Osteoblast (primary cell): ENCODE measurements around the gene MRNIP. TPM values are rescaled to one million over a fixed set of nuclear protein-coding genes. Genes with fewer than 3 reads are reported as not detected.

Source experiments
- DNase-seq: peaks from one replicate; pipeline ENCODE4 v3.0.0; 2011; ENCODE audit warnings: low spot score, mixed read lengths; ENCODE audit not compliant: insufficient read length; ENCODE audit errors: missing footprints
- H2AFZ ChIP-seq: 2 replicates; pipeline ENCODE4 v1.6.0; 2011; ENCODE audit warnings: mild to moderate bottlenecking, low read length
- H3K27ac ChIP-seq: 2 replicates; pipeline ENCODE4 v1.5.1; 2011; ENCODE audit warnings: mild to moderate bottlenecking, low read depth, low read length, moderate library complexity
- H3K27me3 ChIP-seq: 2 replicates; pipeline ENCODE4 v1.6.0; 2012; ENCODE audit warnings: mild to moderate bottlenecking, control low read depth, inconsistent platforms, low read length, moderate library complexity; ENCODE audit not compliant: insufficient read depth
- H3K36me3 ChIP-seq: 2 replicates; pipeline ENCODE4 v1.5.1; 2011; ENCODE audit warnings: mild to moderate bottlenecking, low read length, control low read depth, moderate library complexity; ENCODE audit not compliant: insufficient read depth
- H3K4me1 ChIP-seq: 2 replicates; pipeline ENCODE4 v1.5.1; 2011; ENCODE audit warnings: mild to moderate bottlenecking, low read length, control low read depth, moderate library complexity; ENCODE audit not compliant: insufficient read depth
- H3K4me2 ChIP-seq: 2 replicates; pipeline ENCODE4 v1.6.0; 2011; ENCODE audit warnings: mild to moderate bottlenecking, low read length; ENCODE audit not compliant: insufficient read depth
- H3K4me3 ChIP-seq: fragments of 200-600 bp; sonication (generic); 3 replicates; pipeline ENCODE4 v1.5.1; 2012; ENCODE audit warnings: mild to moderate bottlenecking, low read length, inconsistent platforms; ENCODE audit not compliant: insufficient read depth
- H3K79me2 ChIP-seq: 2 replicates; pipeline ENCODE4 v1.6.0; 2012; ENCODE audit warnings: mild to moderate bottlenecking, low read length, control low read depth, inconsistent platforms; ENCODE audit not compliant: insufficient read depth
- H3K9me3 ChIP-seq: 2 replicates; pipeline ENCODE4 v1.5.1; 2011; ENCODE audit warnings: low read depth, low read length, control low read depth
- H4K20me1 ChIP-seq: 2 replicates; pipeline ENCODE4 v1.6.0; 2012; ENCODE audit warnings: mild to moderate bottlenecking, low read length, control low read depth; ENCODE audit not compliant: insufficient read depth
- total RNA-seq: library from RNA; depleted of rRNA; stranded (reverse); fragments of >200 nt; gene quantifications from 2 replicates; pipeline ENCODE4 v1.2.3, GENCODE V29; 2012
- TF ChIP-seq, protein P1 (sequence below): IDR thresholded peaks from 2 replicates; pipeline ENCODE4 v1.5.1; 2011; ENCODE audit warnings: mild to moderate bottlenecking, low read depth, low read length, moderate library complexity; ENCODE audit errors: extremely low read depth

The MRNIP gene
- total RNA-seq, 1 donor, result 10.1 TPM

GRCh38 chr5:179875741-179876609, 17.4 kb upstream of the MRNIP start:
- H3K27me3 ChIP-seq, result no peaks in the 10 kb centered on the region
- no peak overlapping the region for H3K27ac ChIP-seq
- no peaks in the 10 kb centered on the region for H3K9me3 ChIP-seq
- H3K36me3 ChIP-seq, result peaks cover 50% of the 10 kb centered on the region
- H3K4me3 ChIP-seq, result no peak overlapping the region
- H2AFZ ChIP-seq, result no peak overlapping the region
- no peaks in the 10 kb centered on the region for H3K4me1 ChIP-seq
- H3K79me2 ChIP-seq, result no peaks in the 10 kb centered on the region
- no peaks in the 10 kb centered on the region for H4K20me1 ChIP-seq
- DNase-seq, result peak; percentile 66
- no peak overlapping the region for H3K4me2 ChIP-seq
- TF ChIP-seq, protein P1, sequence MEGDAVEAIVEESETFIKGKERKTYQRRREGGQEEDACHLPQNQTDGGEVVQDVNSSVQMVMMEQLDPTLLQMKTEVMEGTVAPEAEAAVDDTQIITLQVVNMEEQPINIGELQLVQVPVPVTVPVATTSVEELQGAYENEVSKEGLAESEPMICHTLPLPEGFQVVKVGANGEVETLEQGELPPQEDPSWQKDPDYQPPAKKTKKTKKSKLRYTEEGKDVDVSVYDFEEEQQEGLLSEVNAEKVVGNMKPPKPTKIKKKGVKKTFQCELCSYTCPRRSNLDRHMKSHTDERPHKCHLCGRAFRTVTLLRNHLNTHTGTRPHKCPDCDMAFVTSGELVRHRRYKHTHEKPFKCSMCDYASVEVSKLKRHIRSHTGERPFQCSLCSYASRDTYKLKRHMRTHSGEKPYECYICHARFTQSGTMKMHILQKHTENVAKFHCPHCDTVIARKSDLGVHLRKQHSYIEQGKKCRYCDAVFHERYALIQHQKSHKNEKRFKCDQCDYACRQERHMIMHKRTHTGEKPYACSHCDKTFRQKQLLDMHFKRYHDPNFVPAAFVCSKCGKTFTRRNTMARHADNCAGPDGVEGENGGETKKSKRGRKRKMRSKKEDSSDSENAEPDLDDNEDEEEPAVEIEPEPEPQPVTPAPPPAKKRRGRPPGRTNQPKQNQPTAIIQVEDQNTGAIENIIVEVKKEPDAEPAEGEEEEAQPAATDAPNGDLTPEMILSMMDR, result no peak

GRCh38 chr5:179874536-179875292, 16.1 kb upstream of the MRNIP start:
- H4K20me1 ChIP-seq, result no peaks in the 10 kb centered on the region
- H2AFZ ChIP-seq, result no peak overlapping the region
- TF ChIP-seq, protein P1, result no peak
- peak; percentile 86 for DNase-seq
- no peak overlapping the region for H3K4me3 ChIP-seq
- H3K36me3 ChIP-seq, result peaks cover 62% of the 10 kb centered on the region
- H3K4me1 ChIP-seq, result no peaks in the 10 kb centered on the region
- H3K79me2 ChIP-seq, result no peaks in the 10 kb centered on the region
- H3K27me3 ChIP-seq, result no peaks in the 10 kb centered on the region
- no peak overlapping the region for H3K27ac ChIP-seq
- no peak overlapping the region for H3K4me2 ChIP-seq
- H3K9me3 ChIP-seq, result no peaks in the 10 kb centered on the region

DNA sequence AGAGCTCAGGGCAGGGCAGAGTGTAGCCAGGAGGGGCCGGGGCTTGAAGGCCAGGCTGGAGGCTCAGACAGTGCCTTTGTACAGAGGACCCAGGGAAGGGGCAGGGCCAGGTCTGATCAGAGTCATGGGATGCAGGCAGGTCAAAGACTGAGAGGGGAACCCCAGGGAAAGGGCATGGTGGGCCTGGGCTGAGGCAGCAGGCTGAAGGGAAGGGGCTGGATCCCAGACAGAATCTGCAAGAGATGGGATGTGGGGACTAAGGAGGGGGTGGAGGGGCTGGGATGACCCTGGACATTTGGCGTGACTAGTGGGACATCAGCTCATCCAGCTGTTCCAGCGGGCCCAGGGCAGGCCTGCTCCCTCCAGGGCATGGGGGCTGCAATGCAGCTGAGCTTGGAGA, 15.5 kb upstream of the MRNIP start:
- no peak overlapping the region for H3K4me2 ChIP-seq
- no peak overlapping the region for H3K4me3 ChIP-seq
- no peaks in the 10 kb centered on the region for H4K20me1 ChIP-seq
- H3K9me3 ChIP-seq, result no peaks in the 10 kb centered on the region
- TF ChIP-seq, protein P1, result no peak
- no peaks in the 10 kb centered on the region for H3K79me2 ChIP-seq
- peak; percentile 56 for DNase-seq
- H3K27me3 ChIP-seq, result no peaks in the 10 kb centered on the region
- peaks cover 68% of the 10 kb centered on the region for H3K36me3 ChIP-seq
- H3K27ac ChIP-seq, result no peak overlapping the region
- H2AFZ ChIP-seq, result no peak overlapping the region
- no peaks in the 10 kb centered on the region for H3K4me1 ChIP-seq

GRCh38 chr5:179873588-179874110, 15.0 kb upstream of the MRNIP start:
- H3K4me3 ChIP-seq, result no peak overlapping the region

More at GRCh38 chr5:179873588-179874110, 15.0 kb upstream of the MRNIP start:
- H3K79me2 ChIP-seq, result no peaks in the 10 kb centered on the region
- TF ChIP-seq, protein P1, result no peak
- no peaks in the 10 kb centered on the region for H4K20me1 ChIP-seq
- H3K27ac ChIP-seq, result no peak overlapping the region
- no peaks in the 10 kb centered on the region for H3K27me3 ChIP-seq
- peak; percentile 79 for DNase-seq
- no peaks in the 10 kb centered on the region for H3K4me1 ChIP-seq
- no peaks in the 10 kb centered on the region for H3K9me3 ChIP-seq
- H2AFZ ChIP-seq, result no peak overlapping the region
- H3K4me2 ChIP-seq, result no peak overlapping the region
- peaks cover 69% of the 10 kb centered on the region for H3K36me3 ChIP-seq
